GM19328 (cell line): Measurements from ENCODE around the gene SEMA3C.

Experiments
- ATAC-seq: cut with Tn5 transposase; IDR thresholded peaks from one replicate; pipeline ENCODE4 v1.9.1; 2021; ENCODE audit warnings: mild to moderate bottlenecking, moderate library complexity; ENCODE audit not compliant: unreplicated experiment

Gene SEMA3C

DNA sequence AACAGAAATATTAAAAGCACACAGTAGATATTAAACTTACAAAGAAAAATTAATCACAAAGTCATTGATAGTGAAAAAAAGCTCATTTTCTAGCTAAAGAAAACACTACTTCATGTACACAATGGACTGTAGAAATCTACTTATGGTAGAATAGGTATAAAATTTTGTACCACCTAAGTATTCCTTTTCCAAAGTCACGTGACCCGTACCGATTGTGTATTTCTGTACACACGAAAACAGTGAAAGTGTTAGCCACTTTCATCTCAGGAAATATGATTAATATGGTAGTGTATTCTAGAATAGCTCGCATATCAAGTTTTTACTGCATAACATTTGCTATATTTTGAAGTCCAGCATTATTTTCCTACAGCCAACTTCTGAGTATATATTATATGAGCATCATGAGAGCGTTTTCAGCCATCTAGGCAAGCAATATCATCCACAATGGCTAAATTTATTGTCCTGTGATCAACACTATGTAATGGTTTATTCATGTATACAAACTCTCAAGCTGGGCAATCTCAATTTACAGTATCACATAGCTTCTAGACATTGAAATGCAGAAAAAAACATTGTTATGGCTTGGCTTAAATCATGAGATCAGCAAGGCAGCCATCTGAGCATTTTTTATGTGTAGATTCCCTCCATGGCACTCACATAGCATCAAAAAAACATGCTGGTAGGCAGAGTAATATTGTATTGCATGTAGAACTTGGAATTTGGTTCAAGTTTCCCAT lies 165.7 kb downstream of the SEMA3C start:
- no peak for ATAC-seq

- no peak for ATAC-seq
Measured at GRCh38 chr7:80749270-80749669, 169.6 kb downstream of the SEMA3C start.

DNA sequence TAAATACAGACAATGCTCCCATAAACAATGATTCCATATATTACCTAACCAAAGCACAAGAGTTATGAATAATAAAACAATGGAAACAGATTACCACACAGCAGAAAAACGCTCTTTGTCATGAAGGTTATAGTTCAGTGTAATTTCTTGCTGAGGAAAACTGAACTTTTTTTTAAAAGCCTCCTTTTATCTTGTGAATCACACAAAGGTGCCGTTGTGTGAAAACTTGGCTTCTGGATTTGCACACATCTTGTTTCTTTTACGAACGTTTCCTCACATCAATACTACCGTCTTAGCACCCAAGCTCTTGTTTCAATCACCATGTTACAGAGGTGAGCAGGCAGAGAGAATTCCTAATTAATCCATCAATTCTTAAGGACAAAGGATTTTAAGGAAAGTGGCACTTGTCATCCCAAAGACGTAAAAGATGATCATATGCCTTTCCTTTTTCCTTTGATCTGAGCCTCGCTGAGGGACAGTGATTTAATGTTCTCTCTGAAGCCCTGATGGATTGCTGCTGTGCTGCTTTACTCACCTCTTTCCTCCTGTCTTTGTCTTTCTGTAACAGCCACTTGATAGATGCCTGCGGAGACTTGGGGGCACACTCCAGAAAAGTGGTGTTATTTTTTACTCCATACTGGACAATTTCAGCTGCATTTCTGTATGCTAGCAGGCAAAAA lies 170.3 kb downstream of the SEMA3C start:
- no peak for ATAC-seq

DNA sequence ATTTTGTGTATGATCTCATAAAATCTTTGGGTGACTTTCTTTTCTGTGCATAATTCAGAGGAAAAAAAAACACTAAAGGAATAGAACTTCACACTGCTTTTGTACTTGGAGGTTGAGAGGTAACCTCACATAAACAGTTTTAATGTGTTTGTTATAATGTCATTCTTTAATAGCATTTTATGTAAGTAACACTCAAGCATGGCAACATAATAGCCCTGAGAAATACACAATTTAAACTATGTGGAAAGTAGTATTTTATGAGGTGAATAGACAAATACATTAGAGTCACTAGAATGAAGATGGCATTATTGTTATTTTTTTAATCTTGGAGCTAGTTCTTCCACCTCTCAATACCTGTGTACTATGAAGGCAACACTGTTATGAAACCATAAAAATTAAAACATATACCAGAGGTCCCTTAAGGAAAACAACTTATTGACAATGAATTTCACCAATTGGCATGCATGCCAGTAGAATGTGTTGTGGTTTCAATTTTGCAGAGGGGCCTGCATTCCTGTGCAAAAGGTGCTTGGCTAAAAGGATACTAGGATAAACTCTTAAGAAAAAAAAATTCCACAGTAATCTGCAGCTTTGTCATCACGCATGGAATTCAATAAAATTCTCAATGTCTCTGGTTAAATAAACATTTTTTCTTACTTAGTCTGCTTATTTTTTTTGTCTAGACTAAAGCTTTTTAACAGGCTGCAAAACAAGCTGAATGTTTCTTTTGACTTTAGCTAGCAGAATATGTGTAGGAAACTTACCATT lies 177.9 kb downstream of the SEMA3C start:
- ATAC-seq = no peak

DNA sequence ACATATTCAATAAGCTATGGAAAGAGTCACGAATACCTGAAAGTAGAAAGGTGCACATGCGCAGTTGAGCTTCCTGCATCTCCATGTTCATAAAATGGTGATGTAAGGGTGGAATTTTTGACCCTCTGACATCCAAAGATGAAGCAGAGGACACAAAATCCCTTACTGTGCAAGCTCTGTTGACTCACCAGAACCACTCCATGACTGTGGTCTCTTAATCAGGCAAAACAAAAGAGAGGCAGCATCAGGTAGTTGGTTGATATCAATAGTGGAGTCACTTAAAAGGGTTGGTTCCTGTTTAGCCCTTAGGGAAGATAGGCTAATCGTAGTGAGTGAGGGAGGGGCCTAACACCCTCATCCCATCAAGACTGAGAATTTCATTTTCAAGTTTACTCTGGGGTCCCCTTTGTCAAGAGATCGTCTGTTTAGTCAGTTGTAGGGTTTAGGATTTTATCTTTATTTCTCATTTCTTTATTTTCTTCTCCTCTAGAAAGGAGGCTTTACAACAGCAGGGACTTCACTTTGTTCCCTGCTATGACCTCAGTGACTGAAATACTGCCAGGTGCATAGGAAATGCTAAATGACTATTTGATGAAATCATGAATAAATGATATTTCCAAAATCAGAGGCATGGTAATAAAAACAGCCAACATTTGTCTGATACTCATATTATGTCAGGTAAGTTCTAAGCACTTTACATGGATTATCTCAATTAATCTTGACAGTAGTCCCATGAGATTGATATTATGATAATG lies 182.3 kb downstream of the SEMA3C start:
- no peak for ATAC-seq

- ATAC-seq = no peak
Measured at GRCh38 chr7:80735330-80735729, 183.5 kb downstream of the SEMA3C start.

GRCh38 chr7:80734011-80734410 lies 184.8 kb downstream of the SEMA3C start:
- no peak for ATAC-seq

DNA sequence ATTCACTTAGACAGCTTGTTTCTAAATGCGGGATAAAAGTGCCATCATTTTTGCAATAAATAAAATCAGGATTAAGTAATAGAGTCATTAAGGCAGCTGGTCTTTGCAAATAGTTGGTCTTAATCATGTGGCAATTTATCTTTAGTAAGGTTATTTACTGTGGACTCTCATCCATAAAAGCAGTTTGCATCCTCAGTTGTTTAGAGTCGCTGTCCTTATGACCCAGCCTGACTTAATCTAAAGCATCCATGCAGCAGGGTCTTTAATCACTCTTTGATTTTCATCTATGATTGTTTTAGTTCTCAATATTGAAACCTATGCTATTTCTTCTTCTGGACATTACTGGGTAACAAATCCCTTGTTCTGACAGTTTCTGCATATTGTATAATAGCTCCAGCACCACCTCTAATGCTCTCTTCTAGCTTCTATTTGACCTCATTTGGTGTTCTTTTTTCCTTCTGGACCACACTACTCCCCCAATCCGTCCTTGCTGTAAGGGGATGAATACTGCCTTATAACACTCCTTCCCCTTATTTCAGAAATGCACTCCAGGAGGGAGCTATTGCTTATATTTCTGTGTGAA lies 185.4 kb downstream of the SEMA3C start:
- no peak for ATAC-seq

GRCh38 chr7:80732630-80733029 lies 186.2 kb downstream of the SEMA3C start:
- ATAC-seq = no peak

- ATAC-seq = no peak
Measured at GRCh38 chr7:80731281-80731680, 187.6 kb downstream of the SEMA3C start.

DNA sequence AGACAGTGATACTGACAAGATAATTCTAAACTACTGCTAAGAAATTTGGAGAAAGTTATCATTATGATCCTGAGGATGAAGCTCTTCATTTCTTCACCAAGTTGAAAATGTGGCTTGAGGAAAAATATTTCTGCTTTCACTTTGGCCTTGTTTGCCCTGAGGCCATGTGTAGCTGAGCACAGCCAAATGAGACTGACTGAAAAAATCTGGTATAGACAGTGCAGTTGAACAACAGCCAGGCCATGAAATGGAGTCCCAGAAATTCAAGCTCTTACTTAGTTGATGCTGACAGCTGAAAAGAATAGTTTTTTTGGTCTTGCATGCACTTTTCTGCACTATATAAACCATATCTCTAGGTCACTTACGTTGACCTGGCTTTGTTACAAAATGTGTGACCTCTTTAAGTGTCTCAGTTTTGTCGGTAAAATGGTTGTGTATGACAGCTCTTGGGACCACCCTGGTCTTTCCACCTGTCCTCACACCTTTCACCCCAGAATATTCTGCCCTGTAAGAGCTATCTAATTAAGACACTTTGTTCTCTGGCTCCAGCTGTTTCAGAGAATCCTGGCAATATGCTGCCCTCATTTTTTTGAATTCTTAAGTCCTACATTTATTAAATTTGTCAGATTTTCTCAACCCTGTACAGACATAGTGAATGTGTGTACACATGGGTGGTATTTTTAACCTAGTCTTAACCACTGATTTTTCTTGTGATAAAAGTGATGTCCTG lies 189.1 kb downstream of the SEMA3C start:
- no peak for ATAC-seq

- no peak for ATAC-seq
Measured at GRCh38 chr7:80726666-80727065, 192.2 kb downstream of the SEMA3C start.

DNA sequence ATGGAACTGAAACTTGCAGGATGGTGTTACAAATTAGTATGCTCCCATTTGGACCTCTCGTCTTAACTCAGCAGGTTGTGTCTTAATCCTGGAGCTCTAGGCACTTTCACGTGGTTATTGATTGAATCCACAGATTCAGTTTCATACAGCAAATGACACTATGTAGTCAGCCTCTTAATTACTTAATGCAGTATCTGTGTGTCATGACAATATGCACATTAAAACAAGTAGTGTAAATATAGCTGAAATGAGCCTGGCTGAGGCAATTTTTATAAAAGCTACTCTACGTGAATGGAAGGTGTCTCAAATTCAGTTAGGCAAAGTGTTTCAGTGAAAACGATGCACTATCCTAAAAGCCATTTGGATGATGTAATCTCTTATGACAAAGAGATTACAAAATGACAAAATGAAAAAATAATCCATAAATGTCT lies 193.7 kb downstream of the SEMA3C start:
- no peak for ATAC-seq

- ATAC-seq = no peak
Measured at GRCh38 chr7:80724249-80724871, 194.5 kb downstream of the SEMA3C start.

- ATAC-seq = no peak
Measured at GRCh38 chr7:80722616-80723195, 196.1 kb downstream of the SEMA3C start.

DNA sequence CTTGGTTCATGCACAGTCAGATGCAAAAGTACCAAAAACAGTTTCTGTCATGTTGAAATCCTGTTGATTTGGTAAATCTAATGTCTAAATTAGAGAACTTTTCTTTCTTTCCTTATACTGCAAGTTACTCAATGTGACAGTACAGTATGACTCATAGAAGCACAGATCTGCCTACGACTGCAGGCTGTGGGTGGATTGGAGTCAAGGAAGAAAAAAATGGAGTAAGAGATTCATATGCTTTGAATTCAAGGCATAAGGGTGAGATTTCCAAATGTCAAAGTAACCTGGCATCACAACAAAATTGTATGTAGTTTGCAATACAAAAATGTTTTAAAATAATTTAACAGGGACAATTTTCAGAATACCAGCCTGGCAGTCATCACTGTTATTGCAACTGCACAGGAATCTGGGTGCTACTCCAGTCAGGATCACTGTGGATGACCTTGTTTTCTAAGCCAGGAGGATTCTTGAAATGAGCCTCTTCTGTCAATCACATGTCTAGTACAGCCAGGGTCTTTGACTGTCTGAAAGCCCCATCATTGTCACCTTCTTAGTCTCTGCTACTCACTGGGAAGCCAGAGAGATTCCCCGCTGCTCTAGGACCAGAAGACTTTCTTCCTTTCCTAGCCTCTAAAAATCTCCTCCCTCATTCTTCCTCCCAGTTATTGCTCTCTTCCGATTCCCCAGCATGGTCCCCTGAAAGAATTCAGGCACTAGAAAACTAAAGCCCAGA lies 196.8 kb downstream of the SEMA3C start:
- ATAC-seq = no peak

GRCh38 chr7:80720146-80720545 lies 198.7 kb downstream of the SEMA3C start:
- ATAC-seq = no peak

- ATAC-seq = no peak
Measured at GRCh38 chr7:80719261-80719660, 199.6 kb downstream of the SEMA3C start.

GRCh38 chr7:80711531-80711930 lies 207.3 kb downstream of the SEMA3C start:
- ATAC-seq = no peak
